Renal cortex interstitium (tissue), 11 donors: Measurements from ENCODE around the gene ETV6. TPM values are rescaled to one million over a fixed set of nuclear protein-coding genes. Genes with fewer than 3 reads are reported as not detected.

ENCODE experiments used
- DNase-seq, 11 donors: peaks; one replicate each; pipeline ENCODE4 v3.0.0-alpha.2; 2013; ENCODE audit warnings: low read depth in 9 of 11, low spot score in 4 of 11; ENCODE audit errors: extremely low read depth in 1 of 11
- polyA plus RNA-seq, 3 donors: library from polyadenylated mRNA; unstranded; fragments of 120-200 nt; gene quantifications; one replicate each; pipeline ENCODE4 v1.2.1, GENCODE V29; 2013; ENCODE audit not compliant: insufficient read length in 3 of 3

Gene ETV6
- polyA plus RNA-seq, 3 donors = 13.5 to 14.1 (median 13.8) TPM

GRCh38 chr12:11761869-11762567 is 112.5 kb downstream of the ETV6 start:
- no peak for DNase-seq

DNA sequence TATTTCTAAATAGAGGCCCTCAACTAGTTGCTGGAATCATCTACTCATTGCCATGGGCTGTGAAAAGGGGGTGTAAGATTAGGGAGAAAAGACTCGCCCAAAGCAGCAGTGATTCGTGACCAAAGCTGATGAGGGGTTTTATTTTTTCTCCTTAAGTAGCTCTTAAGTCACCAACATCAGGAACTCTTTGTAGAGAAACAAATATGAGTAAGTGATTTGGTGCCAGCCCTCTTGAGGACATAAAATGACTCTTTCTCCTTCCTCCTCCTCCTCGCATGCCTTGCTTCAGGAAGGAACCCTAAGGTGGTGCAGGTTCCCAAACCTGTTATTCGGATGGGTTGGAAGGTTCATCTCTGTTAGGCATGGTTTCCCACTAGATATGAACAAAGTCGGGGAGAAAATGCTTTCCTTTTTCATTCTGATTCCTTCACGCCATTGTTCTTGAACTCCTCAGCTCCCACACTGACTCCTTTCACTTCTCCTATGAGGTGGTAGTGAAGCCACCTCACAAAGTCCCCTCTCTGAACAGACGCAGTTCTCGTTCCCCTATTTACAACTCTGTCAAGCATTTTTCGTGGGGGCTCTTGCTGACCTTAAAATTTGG is 113.4 kb downstream of the ETV6 start:
- DNase-seq = no peak

DNA sequence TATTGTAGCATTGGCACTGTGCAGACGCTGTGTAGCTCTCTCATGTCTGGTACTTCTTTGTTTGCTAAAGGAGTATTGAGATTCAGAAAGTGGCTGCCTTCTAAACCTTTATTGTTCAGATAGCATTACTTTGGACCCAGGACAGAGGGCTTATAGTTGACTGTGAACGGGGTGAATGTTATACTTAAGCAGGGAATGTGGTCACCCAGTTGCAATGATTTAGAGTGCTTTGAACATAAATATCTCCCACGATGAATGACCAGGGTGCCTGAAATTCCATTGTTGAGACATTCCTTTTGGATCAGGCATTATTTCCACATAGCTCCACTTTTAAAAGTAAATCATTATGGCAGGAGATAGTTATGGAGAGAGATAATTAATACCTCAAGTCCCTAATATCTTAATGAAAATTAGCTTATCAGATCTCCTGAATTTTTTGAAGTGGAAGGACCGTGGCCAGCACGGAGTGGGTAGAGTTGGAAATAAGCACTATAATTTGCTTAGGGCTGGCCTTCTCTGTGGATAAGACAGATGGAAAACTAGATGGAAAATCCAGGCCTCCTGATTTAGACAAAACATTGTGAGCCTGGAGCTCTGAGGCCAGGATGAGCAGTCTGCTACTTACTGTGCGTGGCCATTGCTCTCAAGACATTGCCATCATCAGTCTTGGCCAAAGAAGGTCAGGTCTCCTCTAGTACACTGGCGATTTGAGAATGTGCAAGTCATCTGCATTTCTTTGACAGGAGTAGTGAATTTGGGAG is 114.5 kb downstream of the ETV6 start:
- peak in 2 of 11 donors; percentile 26 to 35 for DNase-seq

- no peak for DNase-seq
Measured at GRCh38 chr12:11764837-11765236, 115.4 kb downstream of the ETV6 start.

- no peak for DNase-seq
Measured at GRCh38 chr12:11765421-11765816, 115.9 kb downstream of the ETV6 start.

- DNase-seq = peak in 5 of 11 donors; percentile 29 to 67 (median 47)
Measured at GRCh38 chr12:11765817-11766794, 116.6 kb downstream of the ETV6 start.

- DNase-seq = no peak
Measured at GRCh38 chr12:11767029-11767724, 117.7 kb downstream of the ETV6 start.

DNA sequence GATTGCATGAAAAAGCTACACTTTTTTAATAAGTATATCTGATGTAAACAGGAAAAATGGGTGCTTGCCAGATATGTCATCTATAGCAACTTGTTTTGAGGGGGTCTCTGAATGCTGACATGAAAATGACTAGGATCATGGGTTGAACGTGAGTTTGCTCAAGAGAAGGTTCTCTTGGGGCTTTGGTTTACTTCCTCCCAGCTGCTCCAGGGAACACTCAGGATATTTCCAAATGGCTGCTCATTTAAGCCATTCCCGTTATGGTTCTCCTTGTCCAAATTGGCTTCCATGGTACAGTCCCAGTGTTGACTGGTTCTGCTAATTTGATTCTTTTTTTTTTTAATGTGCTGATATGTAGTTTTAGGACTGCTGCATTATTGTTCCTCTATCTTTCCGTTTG is 118.3 kb downstream of the ETV6 start:
- DNase-seq = no peak

DNA sequence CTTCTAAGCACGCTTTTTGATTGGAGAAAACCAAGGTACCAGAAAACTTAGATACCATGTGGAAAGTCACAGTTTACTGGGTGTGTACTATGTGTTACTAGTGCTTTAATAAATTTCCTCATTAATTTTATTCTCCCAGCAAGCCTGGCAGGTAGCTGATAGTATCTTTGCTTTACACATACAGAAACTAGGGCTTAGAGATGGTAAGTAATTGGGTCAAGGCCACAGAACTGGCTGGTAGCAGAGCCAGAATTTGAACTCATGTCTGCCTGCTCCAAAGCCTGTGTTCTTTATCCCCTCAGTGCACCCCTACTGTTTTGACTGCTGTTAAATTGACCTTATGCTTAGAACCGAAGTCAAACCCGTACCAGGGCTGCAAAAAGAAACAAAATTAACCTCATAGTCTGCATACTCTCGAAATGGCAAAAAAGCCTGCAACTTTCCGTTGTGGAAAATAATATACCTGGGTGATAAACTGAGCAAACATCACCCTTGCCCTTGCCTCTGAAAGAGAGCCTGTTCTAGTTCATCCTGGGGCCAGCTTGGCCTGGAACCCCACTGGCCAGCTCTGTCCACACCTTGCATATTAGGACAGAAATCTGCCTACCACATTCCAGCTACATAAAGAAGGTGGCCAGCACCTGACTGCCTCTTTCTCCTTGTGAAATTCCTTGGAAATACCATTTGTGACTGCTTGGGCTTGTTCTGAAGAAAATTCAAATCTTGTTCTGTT is 118.9 kb downstream of the ETV6 start:
- DNase-seq = no peak

DNA sequence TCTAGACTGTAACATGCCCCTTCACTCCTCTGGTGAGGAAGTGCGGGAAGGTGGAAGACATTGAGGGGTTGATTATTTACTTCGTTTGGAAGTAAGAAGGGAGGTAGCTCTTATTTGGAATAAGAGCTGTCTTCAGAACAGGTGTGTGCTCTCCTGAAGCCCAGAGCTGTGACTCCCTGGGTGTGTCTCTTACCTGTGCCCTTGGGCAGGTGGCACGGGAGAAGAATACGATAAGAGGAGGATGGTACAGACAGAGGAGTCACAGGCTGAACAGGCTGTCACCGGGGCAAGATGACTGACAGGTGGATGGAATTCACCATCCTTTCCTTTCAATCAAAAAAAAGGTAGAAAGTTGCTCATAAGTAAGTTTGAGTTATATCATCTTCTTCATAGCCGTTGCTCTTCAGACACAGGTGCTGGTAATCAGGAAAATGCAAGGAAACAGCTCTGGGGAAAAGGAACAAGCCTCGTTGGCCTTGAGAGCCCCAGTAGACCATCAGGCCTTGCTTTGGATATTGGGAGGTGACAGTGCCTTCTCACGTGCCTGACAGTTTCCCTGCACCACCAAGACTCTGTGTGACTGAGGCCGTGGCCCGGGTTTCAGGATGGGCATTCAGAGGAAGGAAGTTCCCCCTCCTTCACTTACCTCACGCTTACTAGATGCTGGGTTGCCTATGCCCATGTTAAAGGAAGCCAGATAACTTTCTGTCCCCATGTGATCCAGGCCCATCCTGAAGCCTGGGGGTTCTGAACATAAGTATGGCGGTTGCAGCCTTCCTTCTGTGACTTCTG is 120.4 kb downstream of the ETV6 start:
- no peak for DNase-seq

GRCh38 chr12:11771356-11771755 is 121.9 kb downstream of the ETV6 start:
- DNase-seq = no peak

GRCh38 chr12:11771895-11772502 is 122.5 kb downstream of the ETV6 start:
- DNase-seq = no peak

GRCh38 chr12:11773889-11774677 is 124.6 kb downstream of the ETV6 start:
- DNase-seq = no peak

DNA sequence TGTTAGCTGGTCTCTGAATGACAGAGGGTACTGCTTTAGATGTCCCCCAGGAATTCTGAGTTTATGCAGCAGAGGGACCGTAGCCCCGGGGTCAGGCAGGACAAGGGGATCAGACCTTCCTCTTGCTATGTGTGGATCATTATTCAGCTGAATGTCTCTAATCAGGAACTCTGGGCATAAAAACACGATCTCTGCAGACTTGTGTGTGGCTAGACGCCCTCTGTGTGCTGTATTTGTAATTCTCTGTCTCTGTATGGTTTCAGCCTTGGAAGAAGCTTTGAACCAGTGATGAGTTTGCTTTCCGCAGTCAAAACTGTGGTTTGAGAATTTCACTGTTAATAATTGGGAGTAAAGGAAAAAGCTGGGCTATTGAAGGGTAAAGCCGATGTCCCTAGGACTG is 125.3 kb downstream of the ETV6 start:
- no peak for DNase-seq

DNA sequence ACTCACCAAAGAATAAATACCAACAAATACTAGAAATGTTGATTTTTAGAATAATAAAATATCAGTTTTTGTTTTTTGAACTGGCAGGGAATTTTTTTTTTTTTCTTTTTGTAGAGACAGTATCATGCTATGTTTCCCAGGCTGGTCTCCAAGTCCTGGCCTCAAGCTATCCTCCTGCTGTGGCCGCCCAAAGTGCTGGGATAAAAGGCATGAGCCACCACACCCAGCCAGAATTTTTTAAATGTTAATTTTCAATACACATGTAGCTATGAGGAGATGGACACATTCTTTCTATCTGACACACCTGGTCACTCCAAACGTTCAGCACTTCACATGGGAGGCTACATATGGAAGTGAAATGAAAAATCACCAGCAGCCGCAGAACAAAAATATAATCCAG is 126.8 kb downstream of the ETV6 start:
- DNase-seq = no peak

- DNase-seq = no peak
Measured at GRCh38 chr12:11777451-11777850, 128.0 kb downstream of the ETV6 start.
